ENCODE data around the gene RPL4.

RPL4 gene

GRCh38 chr15:66452971-66453580 is 51.6 kb downstream of the RPL4 start:
- DNase-seq = no peak

- DNase-seq = no peak
Measured at GRCh38 chr15:66452420-66452819, 52.2 kb downstream of the RPL4 start.

All from SHP77 treated with DMSO at 0.1 percent for 48 hours (cell line).